Kasumi-1 (cell line): ENCODE measurements around the gene MYL9.

Experiments
- DNase-seq, 2 experiments: peaks; one replicate each; lab custom pipeline; 2025; lab: John Stamatoyannopoulos, UW

The MYL9 gene

DNA sequence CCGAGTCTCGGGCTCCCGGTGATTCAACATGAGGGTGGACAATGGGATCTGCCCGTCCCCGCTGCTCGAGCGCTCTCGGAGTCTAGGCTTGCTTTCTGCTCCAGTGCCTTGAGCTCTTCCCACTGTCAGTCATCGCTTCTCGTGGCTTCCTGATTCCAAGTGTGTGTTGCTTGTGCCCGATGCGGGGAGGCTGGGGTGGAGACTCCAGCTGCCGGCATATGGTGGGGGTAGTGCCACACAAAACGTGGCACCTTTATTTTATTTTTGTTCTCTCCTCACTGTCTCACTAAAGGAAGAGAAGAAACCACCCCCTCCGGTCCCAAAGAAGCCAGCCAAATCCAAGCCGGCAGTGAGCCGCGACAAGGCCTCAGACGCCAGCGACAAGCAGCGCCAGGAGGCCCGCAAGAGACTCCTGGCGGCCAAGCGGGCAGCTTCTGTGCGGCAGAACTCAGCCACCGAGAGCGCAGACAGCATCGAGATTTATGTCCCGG, 14.8 kb upstream of the MYL9 start:
- no peak for DNase-seq

DNA sequence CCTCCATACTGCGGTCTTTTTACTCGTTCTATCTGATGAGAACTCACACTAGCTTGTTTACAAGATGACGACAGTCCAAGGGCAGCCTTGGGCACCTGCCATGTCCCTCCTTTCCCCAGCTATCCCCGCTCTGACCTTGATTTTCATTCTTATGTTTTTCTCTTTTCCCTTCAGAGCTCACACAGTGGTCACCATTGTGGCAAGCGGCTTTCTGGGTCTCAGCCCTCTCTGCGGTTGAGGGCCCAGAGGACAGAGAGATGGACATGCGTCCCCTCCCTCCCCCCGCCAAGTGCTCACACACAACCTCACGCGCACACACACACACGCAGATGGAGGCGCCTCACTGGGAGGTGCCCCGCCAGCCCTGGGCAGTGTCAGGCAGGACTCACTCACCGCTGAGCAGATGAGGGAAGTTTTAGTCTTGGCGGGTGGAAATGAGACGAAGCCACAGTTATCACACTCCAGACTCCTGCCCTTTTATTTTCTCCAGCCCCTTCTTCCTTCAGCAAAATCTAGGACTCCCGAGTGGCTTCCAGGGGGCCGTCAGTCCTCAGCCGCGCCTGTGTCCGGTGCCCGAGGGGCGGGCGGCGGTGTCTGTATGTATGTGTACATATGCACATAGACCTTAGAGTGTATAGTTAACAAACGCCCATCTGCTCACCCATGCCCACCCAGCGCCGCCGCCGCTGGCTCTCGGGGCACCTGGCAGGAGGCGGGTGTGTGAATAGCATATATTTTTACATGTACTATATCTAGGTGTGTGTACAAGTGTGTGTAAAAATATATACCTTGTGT, 13.8 kb upstream of the MYL9 start:
- DNase-seq, result no peak

DNA sequence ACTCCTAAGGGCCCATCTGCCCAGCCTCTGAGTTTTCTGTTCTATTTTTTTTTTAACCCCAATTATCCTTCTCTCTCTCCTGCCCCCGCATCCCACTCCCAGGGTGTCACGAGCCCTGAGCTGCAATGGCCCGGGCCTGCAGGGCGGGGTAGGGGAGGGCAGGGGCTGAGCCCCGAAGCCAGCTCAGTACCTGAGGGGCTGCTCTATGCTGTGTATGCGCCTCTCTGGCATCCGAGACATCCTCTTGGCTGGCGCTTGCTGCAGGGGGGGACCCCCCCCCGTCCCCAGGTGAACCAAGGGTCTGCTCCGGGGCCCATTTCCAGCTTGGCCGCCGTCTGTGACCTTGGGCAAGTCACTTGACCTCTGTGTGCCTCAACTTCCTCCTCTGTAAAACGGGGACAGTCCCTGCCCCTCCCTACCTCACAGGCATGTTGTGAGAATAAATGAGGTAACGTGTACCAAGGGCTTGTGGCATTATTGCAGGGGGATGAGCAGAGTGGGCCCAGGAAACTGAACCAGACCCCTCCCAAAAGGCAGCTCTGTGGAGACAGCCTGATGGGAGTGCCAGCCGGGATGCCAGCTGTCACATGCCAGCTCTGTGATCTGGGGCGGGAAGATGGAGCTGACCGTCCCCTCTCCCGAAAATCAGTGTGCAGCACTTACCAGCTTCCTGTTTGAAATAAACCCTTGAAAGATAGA, 13.0 kb upstream of the MYL9 start:
- no peak for DNase-seq

DNA sequence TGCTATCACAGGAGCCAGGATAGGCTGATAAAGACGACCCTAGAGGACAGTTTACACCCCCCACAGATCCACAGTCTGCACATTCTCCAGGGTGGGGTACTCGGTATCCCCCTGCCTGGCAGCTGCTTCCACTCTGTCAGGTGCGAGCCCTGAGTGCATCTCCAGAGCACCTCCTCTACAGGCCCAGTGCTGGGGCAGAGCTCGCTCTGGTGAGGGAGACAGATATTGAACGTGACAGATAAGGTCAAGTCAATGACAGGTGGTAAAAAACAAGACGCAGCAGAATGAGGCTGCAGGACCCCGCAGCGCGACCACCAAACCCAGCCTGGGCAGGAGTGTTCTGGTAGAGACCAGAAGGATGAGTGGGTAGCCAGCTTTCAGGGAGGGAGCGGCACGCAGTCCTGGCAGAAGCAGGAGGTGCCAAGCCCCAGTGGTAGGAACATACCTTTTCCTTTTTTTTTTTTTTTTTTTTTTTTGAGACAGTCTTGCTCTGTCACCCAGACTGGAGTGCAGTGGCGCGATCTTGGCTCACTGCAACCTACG, 12.4 kb upstream of the MYL9 start:
- no peak for DNase-seq

DNA sequence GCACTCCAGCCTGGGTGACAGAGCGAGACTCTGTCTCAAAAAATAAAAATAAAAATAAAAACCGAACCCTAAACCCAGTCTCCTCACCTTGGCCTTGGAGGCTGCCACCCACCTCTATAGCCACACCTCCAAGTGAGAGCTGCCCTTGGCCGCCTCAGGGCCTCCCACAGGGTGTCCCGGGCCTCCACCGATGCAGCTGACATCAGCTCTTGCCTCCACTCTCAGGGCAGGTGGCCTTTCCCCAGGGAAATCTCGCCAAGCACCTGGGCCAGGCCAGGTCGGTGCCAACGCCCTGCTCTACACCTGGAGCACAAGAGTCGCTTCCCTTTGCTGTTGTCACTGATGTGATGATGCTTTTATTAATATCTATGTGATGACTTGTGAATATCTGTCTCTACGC, 8.9 kb upstream of the MYL9 start:
- DNase-seq, result no peak

DNA sequence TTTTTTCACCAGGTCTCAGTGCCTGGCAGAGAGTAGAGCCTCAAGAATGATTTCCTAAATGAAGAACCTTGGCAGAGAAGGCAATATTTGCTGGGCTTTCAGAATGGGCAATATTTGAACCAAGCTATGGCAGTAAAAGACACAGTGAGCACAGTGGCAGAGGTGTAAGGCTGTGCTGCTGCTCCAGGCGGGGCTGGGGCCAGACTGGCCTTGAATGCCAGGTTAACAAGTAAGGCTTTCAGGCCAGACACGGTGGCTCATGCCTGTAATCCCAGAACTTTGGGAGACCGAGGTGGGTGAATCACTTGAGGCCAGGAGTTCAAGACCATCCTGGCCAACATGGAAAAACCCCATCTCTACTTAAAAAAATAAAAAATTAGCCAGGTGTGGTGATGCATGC, 8.5 kb upstream of the MYL9 start:
- no peak for DNase-seq

DNA sequence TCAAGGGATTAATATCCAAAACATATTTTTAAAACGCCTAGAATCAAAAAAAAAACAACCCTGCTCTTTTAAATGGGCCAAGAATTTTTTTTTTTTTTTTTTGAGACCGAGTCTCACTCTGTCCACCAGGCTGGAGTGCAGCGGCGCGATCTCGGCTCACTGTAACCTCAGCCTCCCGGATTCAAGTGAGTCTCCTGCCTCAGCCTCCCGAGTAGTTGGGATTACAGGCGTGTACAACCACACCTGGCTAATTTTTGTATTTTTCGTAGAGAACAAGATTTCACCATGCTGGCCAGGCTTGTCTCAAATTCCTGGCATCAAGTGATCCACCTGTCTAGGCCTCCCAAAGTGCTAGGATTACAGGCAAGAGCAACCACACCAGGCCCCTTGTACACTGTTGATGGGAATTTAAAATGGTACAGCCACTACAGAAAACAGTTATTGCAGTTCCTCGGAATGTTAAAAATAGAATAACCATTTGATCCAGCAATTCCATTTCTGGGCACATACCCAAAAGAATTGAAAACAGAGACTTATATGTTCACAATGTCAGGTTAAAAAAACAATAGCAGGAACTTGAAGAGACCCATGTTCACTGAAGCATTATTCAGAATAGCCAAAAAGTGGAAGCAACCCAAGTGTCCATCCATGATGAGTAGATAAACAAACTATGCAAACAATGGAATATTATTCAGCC, 3.1 kb upstream of the MYL9 start:
- DNase-seq, result no peak

DNA sequence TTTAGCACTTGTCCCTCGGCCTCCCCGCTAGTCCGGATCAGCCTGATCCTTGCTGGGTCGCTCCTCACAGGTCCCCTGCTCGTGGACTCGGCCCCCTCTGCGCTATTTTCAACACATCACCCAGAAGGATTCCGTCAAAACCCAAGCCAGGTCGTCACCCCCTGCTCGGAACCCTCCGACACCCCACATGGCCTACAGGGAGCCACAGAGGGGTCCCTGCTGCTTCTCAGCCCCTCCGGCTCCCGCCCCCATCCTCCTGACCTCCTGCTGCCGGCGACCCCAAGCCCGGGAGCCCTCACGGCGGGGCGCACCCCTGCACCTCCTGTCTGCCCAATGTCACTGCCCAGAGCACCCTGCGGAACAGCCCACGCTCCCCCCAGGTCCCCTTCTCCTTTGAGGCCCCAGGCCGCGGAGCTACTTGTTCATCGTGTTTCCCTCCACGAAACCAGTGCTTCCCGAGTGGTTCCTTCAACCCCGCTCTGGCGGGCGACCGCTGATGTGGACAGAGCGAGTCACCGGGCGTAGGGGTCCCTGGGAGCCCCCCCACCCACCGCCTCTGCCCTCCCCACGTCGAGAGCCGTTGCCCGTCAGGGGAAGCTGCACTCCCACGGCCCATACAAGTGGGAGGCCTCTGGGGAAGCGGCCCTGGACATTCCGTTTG, 638 bp upstream of the MYL9 start:
- no peak for DNase-seq

DNA sequence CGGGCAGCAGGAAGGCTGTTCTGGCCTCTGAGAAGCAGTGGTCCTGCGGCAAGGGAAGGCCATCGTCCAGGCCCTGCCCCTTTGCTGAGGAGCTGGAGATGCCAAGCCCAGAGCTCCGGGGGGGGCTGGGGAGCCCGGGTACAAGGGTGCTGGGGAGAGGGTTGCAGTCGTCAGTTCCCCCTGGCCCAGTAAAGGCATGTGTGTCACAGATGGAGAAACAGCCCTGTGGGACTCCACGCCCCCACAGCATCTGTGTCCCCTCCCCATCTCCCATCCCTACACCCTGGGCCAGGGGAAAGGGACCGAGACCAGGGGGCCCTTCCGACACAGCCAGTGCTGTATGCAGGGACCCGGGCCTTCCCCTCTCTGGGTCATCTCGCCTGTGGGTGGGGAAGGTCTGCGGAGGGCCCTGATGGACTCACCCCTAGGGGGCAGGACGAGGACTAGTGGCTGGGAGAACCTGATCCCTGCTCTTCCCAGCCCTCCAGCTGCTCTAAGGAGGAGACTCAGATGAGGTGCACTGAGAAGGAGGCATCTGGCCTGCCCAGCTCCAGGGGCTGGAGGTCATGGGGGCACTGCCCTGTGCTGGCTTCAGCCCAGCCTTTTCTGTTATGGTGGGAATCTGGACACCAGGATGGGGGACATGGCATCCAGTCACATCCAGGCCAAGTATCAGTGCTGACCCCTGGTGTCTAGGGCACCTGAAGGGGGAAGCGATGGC, 609 bp downstream of the MYL9 start:
- DNase-seq, result no peak

DNA sequence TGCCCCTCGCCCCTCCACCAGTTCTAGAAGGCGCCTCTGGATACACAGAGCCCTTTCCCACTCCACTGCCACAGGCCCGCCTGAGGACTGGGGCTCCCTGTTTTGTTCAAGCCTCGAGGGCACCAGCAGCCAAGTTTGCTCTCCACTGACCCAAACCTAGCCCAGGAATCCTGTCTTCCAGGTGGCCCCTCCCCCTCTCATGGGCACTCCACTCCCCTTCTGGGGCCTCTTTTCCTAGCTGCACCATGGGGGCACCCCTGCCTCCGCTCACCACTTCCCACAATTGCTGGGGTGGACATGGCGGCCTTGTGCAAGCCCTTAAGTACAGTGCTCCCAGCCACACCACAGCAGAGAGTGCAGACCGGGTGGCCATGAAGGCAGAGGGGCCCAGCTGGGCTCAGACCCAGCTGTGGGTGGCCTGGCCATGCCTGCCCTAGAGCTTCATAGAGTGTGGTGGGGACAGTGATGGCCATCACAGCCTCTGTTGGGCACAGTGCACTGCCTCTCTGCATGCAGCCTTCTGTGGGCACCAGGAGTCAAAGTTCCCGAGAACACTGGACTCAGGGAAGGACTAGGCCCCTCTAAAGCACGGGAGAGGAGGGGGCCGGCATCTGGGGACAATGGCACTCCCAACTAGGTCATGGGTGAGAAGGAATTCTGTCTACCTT, 1.3 kb downstream of the MYL9 start:
- no peak for DNase-seq

DNA sequence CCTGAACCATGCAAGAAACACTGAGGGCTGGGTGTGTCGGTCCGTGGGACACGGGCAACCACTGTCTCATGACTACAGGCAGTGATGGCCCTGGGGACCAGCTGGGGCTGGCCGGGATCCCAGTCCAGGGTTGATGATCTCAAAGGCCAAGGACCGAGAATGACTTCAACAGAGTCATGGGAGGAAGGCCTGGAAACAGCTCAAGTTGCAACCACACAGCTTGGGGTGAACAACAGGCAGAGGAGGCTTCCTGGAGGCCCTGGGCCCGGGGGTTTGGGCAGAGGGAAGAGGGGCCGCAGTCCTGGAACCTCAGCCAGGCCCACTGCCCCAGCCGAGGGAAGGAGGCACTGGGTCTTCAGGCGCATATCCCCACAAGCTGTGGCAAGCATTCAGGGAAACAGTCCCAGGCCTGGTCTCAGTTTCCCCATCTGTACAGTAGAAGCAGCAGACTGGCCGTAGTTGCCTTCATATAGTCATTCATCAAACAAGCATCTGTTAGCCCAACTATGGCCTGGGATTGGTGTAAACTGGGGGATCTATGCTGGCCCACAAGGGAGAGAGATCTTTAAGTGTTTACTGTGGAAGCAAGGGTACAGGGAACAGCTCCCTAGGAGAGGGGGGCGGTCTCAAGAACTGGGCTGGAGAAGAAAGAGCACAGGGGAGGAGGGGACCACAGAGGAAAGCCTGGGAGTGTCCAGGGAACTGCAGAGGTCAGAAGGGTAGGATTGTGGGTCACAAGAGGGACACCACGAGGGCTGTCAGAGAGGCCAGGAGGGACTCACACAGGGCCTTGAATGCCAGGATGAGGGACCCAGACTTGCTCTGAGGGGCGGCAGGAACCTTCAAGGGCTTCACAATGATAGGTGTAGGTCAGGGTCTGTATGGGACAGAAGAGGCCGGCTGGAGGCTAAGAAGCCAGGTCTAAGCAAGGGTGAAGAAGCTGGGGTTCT, 2.1 kb downstream of the MYL9 start:
- no peak for DNase-seq

DNA sequence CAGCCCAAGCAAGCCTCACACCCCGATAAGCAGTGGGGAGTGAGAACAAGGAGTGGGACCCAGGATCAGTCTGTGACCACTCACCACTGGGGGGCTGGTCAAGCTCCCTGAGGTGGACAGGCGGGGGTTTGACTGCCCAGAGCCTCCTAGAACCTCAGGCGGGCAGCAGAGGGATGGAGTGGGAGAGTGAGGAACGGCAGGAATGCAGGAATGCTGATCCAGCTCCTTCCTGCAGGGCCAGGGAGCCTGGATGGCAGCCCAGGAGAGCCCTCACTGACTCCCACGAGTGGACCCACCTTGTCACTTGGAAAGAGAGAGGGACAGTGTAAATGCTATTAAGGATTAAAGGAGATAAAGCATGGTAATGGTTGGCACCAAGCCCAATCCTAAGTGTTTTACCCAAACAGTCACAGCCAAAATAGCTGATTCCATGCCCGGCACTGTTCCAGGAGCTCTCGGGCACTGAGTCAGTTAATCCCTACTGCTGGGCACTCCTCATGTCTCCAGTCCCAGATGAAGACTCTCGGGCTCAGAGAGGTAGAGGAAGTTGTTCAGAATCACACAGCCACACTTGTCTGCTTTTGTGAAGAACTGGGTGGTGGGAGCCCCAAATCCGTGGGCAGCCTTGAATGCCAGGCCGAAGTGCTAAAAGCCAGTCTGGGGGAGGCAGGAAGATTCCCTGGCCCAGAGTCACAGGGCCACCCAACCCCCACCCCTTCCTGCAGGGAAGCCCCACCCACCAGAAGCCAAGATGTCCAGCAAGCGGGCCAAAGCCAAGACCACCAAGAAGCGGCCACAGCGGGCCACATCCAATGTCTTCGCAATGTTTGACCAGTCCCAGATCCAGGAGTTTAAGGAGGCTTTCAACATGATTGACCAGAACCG, 3.1 kb downstream of the MYL9 start:
- no peak for DNase-seq

DNA sequence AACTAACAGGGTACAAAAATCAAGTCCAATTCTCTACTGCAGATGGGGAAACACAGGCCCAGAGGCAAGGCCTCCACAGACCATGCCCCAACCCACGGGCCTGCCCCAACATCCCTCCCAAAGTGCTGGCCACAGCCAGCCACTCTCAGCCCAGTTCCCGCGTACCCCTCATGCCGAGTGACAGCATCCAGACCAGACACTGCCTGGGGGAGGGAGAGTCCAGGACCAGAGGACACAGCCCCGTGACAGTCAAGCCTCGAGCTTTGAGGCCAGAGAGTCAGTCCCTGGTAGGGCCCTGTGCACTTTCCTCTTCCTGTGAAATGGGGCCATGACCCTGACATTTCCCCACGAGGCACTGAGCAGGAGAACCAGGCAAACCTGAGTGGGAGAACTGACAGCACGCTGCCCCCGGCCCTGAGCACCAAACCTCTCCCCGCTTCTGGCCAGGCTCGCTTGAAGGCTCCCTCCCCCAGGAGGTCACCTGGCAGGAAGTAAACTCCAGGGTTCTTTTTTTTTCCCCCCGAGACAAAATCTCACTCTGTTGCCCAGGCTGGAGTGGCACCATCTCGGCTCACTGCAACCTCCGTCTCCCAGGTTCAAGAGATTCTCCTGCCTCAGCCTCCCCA, 4.9 kb downstream of the MYL9 start:
- DNase-seq, result no peak

DNA sequence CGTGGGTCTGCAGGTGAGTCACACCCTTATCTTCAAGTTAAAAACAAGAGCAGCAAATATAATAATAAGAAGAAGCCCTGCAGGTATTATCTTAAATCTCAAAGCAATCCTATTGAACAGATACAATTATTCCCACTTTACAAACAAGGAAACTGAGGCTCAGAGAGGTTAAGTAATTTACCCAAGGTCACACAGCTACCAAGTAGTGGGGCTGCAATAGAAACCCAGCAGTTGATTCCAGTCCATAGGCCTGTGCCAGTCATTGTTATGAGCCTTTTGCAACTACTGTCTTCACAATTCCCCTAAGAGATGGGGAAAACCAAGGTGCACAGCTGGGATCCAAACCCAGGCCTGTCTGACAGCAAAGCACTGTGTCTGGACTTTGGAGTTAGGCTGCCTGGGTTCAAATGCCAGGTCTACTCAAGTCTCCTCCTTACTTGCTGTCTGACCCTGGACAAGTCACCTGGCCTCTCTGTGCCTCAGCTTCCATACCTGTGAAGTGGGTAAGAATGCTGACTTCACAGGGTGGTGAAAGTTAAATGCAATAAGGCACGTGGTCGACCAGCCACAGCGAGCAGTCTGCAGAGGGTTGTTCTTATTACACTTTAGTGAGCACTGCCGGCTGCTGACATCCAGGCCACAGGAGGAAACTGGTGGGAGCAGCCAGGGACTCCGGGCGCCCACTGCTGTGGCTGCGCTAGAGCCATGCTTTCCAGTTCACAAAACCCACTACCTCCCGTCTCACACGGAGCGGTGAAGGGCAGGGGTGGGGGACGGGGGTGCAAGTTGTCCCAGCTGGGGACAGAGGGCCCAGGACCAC, 6.1 kb downstream of the MYL9 start:
- no peak for DNase-seq

DNA sequence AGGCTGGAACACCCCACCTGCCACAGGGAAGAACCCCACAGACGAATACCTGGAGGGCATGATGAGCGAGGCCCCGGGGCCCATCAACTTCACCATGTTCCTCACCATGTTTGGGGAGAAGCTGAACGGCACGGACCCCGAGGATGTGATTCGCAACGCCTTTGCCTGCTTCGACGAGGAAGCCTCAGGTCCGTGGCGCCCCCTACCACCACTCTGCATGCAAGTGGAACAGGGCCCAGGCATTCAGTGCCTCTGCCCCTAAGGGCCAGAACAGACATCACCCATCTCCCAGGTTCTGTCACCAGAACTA, 6.6 kb downstream of the MYL9 start:
- no peak for DNase-seq

DNA sequence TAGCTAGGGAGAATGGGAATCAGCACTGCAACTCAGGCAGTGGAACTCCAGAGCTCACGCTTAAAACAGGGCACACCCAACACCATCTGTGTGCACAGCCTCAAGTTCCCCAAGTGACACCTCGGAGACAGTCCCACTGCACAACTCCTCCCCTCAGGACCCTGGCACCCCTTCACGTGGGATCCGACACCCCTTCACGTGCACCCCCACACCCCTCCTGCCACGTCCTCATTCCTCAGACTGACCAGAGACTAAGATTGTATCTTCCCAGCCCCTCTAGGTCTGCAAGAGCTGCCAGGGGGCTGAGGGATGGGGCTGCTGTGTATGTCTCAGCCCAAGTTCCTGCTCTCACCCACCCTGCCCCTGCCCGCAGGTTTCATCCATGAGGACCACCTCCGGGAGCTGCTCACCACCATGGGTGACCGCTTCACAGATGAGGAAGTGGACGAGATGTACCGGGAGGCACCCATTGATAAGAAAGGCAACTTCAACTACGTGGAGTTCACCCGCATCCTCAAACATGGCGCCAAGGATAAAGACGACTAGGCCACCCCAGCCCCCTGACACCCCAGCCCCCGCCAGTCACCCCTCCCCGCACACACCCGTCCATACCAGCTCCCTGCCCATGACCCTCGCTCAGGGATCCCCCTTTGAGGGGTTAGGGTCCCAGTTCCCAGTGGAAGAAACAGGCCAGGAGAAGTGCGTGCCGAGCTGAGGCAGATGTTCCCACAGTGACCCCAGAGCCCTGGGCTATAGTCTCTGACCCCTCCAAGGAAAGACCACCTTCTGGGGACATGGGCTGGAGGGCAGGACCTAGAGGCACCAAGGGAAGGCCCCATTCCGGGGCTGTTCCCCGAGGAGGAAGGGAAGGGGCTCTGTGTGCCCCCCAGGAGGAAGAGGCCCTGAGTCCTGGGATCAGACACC, 7.6 kb downstream of the MYL9 start:
- no peak for DNase-seq

DNA sequence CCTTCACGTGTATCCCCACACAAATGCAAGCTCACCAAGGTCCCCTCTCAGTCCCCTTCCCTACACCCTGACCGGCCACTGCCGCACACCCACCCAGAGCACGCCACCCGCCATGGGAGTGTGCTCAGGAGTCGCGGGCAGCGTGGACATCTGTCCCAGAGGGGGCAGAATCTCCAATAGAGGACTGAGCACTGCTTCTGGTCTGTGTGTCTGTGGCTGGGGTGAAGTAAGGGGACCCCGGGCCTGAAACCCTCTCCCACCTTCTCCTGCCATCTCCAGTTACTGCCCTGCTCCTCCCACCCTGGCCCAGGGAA, 8.3 kb downstream of the MYL9 start:
- DNase-seq, result no peak
